GM12878 (cell line): ENCODE measurements around the gene PLXND1.

Experiments used
- EP300 ChIP-seq, 2 experiments: fragments of 150-350 bp in 1 of 2; IDR thresholded peaks; 2 replicates each; pipeline ENCODE4 v1.6.1; 2011 to 2012; ENCODE audit warnings: low read depth in 2 of 2, low read length in 2 of 2, borderline replicate concordance in 1 of 2, improper control_type of control experiment in 1 of 2, inconsistent platforms in 1 of 2; ENCODE audit not compliant: control insufficient read depth in 1 of 2
- FOXM1 ChIP-seq: IDR thresholded peaks from 2 replicates; pipeline ENCODE4 v1.6.1; 2012; ENCODE audit warnings: low read depth, mild to moderate bottlenecking, inconsistent platforms, low read length, moderate library complexity
- MYC ChIP-seq: IDR thresholded peaks from 2 replicates; pipeline ENCODE4 v1.6.1; 2011; ENCODE audit warnings: mild to moderate bottlenecking, low read length, moderate library complexity, inconsistent platforms; ENCODE audit not compliant: insufficient read depth, insufficient replicate concordance, insufficient read length, severe bottlenecking
- POLR2AphosphoS5 ChIP-seq: IDR thresholded peaks from 2 replicates; pipeline ENCODE4 v1.6.1; 2011; ENCODE audit warnings: mild to moderate bottlenecking, low read length, inconsistent platforms
- RFX5 ChIP-seq: IDR thresholded peaks from 2 replicates; pipeline ENCODE4 v1.6.1; 2011; ENCODE audit warnings: low read depth, low read length, improper control_type of control experiment
- SMC3 ChIP-seq: IDR thresholded peaks from 2 replicates; pipeline ENCODE4 v1.6.1; 2011; ENCODE audit warnings: low read length, improper control_type of control experiment, borderline replicate concordance
- TF ChIP-seq, protein P1 (sequence below): IDR thresholded peaks from 2 replicates; pipeline ENCODE4 v1.6.1; 2012; ENCODE audit warnings: mild to moderate bottlenecking, low read depth, low read length
- TF ChIP-seq, protein P2 (sequence below): IDR thresholded peaks from 2 replicates; pipeline ENCODE4 v1.6.1; 2011; ENCODE audit warnings: low read depth, low read length, improper control_type of control experiment, borderline replicate concordance
- TF ChIP-seq, protein P3 (sequence below), 3 experiments: IDR thresholded peaks in 2 of 3; conservative IDR thresholded peaks in 1 of 3; 2 replicates each; pipeline ENCODE4 v1.5.1; 2011; ENCODE audit warnings: low read depth in 3 of 3, low read length in 3 of 3, mild to moderate bottlenecking in 3 of 3, control low read depth in 2 of 3, moderate library complexity in 2 of 3, inconsistent platforms in 1 of 3, mixed read lengths in 1 of 3; ENCODE audit not compliant: control insufficient read depth in 2 of 3, insufficient read depth in 1 of 3; ENCODE audit errors: extremely low read depth in 1 of 3

DNA sequence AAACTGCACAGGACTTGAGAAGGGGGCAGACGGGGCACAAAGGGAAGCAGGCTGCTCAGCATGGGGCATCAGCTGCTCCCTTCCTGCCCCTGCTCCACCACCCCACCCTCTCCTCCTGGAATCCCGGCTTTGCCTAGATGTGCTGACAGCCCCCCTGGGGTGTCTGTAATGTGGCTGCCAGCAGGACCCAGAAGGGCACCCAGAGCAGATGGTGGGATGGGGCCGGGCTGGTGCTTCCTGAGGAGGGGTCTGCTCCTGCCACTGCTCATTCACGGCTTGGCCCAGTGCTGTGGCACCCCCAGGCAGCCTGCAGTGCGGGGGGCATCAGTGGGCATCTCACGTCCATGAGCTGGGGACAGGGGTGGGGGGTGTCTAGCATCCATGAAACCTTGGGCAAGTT, 53.3 kb downstream of the PLXND1 start:
- TF ChIP-seq EP300 (IDR thresholded peaks at IDR 0.05; ENCODE audit: borderline replicate concordance in 1 of 2, control insufficient read depth in 1 of 2, low read depth in 2 of 2, low read length in 2 of 2) (no peak), RFX5 (no peak), POLR2AphosphoS5 (no peak), FOXM1 (no peak), MYC (no peak), SMC3 (no peak)
- TF ChIP-seq, protein P1, sequence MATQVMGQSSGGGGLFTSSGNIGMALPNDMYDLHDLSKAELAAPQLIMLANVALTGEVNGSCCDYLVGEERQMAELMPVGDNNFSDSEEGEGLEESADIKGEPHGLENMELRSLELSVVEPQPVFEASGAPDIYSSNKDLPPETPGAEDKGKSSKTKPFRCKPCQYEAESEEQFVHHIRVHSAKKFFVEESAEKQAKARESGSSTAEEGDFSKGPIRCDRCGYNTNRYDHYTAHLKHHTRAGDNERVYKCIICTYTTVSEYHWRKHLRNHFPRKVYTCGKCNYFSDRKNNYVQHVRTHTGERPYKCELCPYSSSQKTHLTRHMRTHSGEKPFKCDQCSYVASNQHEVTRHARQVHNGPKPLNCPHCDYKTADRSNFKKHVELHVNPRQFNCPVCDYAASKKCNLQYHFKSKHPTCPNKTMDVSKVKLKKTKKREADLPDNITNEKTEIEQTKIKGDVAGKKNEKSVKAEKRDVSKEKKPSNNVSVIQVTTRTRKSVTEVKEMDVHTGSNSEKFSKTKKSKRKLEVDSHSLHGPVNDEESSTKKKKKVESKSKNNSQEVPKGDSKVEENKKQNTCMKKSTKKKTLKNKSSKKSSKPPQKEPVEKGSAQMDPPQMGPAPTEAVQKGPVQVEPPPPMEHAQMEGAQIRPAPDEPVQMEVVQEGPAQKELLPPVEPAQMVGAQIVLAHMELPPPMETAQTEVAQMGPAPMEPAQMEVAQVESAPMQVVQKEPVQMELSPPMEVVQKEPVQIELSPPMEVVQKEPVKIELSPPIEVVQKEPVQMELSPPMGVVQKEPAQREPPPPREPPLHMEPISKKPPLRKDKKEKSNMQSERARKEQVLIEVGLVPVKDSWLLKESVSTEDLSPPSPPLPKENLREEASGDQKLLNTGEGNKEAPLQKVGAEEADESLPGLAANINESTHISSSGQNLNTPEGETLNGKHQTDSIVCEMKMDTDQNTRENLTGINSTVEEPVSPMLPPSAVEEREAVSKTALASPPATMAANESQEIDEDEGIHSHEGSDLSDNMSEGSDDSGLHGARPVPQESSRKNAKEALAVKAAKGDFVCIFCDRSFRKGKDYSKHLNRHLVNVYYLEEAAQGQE = no peak
- TF ChIP-seq, protein P2, sequence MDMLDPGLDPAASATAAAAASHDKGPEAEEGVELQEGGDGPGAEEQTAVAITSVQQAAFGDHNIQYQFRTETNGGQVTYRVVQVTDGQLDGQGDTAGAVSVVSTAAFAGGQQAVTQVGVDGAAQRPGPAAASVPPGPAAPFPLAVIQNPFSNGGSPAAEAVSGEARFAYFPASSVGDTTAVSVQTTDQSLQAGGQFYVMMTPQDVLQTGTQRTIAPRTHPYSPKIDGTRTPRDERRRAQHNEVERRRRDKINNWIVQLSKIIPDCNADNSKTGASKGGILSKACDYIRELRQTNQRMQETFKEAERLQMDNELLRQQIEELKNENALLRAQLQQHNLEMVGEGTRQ = no peak
- TF ChIP-seq, protein P3, sequence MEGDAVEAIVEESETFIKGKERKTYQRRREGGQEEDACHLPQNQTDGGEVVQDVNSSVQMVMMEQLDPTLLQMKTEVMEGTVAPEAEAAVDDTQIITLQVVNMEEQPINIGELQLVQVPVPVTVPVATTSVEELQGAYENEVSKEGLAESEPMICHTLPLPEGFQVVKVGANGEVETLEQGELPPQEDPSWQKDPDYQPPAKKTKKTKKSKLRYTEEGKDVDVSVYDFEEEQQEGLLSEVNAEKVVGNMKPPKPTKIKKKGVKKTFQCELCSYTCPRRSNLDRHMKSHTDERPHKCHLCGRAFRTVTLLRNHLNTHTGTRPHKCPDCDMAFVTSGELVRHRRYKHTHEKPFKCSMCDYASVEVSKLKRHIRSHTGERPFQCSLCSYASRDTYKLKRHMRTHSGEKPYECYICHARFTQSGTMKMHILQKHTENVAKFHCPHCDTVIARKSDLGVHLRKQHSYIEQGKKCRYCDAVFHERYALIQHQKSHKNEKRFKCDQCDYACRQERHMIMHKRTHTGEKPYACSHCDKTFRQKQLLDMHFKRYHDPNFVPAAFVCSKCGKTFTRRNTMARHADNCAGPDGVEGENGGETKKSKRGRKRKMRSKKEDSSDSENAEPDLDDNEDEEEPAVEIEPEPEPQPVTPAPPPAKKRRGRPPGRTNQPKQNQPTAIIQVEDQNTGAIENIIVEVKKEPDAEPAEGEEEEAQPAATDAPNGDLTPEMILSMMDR (IDR thresholded peaks at IDR 0.05 in 2 of 3, conservative IDR thresholded peaks at IDR 0.05 in 1 of 3; ENCODE audit: control insufficient read depth in 2 of 3, extremely low read depth in 1 of 3, insufficient read depth in 1 of 3, low read depth in 3 of 3, low read length in 3 of 3) = no peak
